ACC112 (cell line): ENCODE results near the gene NFASC.

Experiments
- H2AFZ ChIP-seq: fragments of 200-600 bp; sonication (generic); one replicate; pipeline ENCODE4 v1.6.0; 2017; ENCODE audit warnings: antibody characterized with exemption, low read length; ENCODE audit not compliant: unreplicated experiment
- H3K27ac ChIP-seq: fragments of 200-600 bp; sonication (generic); 2 replicates; pipeline ENCODE4 v1.5.1; 2014; ENCODE audit warnings: low read depth, mild to moderate bottlenecking, antibody characterized with exemption, low read length, moderate library complexity
- H3K27me3 ChIP-seq: fragments of 200-600 bp; sonication (generic); 2 replicates; pipeline ENCODE4 v1.6.1; 2014; ENCODE audit warnings: mild to moderate bottlenecking, antibody characterized with exemption, low read length, moderate library complexity, mixed read lengths; ENCODE audit not compliant: insufficient read depth
- H3K36me3 ChIP-seq: fragments of 200-600 bp; sonication (generic); 2 replicates; pipeline ENCODE4 v1.6.1; 2016; ENCODE audit warnings: mild to moderate bottlenecking, antibody characterized with exemption, low read length, moderate library complexity, mixed read lengths; ENCODE audit not compliant: insufficient read depth
- H3K4me1 ChIP-seq: fragments of 200-600 bp; sonication (generic); one replicate; pipeline ENCODE4 v1.6.1; 2016; ENCODE audit warnings: low read length, mixed read lengths; ENCODE audit not compliant: insufficient read depth, unreplicated experiment, control insufficient read depth
- H3K4me3 ChIP-seq: fragments of 200-600 bp; sonication (generic); 2 replicates; pipeline ENCODE4 v1.5.1; 2014; ENCODE audit warnings: mild to moderate bottlenecking, low read depth, low read length
- H3K79me2 ChIP-seq: fragments of 200-600 bp; sonication (generic); one replicate; pipeline ENCODE4 v1.6.0; 2016; ENCODE audit warnings: low read length; ENCODE audit not compliant: control insufficient read depth, unreplicated experiment, insufficient read depth

Gene NFASC

DNA sequence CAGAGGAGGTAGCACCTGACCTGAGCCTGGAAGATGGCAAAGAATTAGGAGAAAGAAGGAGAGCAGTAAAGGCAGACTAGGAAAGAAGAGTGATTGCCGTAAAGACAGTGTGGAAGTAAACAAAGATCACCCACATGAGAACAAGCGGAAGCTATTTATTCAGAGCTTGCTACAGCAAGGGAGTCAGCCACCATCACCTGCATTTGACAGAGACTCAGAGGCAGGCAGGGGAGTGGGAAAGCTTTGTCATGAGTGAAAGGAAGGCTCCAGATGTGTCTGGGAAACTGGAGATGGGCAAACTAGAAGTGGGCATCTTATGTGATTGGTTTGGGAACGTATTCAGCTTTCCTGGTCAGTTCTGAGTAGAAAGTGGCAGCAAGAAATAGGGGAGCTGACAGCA lies 64.5 kb downstream of the NFASC start:
- Histone ChIP-seq H3K4me1 (no peaks in the 10 kb centered on the region), H3K36me3 (no peaks in the 10 kb centered on the region), H3K4me3 (no peak overlapping the region), H3K27ac (no peak overlapping the region), H2AFZ (no peak overlapping the region), H3K27me3 (no peaks in the 10 kb centered on the region), H3K79me2 (no peaks in the 10 kb centered on the region)

DNA sequence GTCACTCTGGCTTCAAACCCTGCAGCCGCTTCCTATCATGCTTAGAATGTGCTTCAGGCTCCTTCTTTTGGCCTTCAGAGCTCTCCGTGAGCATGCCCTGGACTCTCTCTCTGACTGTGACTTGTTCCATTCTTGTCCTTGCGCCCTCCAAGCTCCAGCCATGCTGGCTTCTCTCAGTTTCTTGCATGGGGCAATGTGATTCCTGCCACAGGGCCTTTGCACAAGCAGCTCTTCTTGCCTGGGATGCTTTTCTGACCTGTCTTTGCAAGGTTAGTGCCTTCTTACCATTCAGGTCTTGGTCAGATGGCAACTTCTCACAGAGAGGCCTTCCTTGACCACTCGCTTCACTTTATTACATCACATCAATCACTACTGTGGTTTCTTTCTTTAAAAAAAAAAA lies 66.1 kb downstream of the NFASC start:
- Histone ChIP-seq H2AFZ (no peak overlapping the region), H3K27me3 (no peaks in the 10 kb centered on the region), H3K27ac (no peak overlapping the region), H3K4me3 (no peak overlapping the region), H3K4me1 (no peaks in the 10 kb centered on the region), H3K36me3 (no peaks in the 10 kb centered on the region), H3K79me2 (no peaks in the 10 kb centered on the region)

DNA sequence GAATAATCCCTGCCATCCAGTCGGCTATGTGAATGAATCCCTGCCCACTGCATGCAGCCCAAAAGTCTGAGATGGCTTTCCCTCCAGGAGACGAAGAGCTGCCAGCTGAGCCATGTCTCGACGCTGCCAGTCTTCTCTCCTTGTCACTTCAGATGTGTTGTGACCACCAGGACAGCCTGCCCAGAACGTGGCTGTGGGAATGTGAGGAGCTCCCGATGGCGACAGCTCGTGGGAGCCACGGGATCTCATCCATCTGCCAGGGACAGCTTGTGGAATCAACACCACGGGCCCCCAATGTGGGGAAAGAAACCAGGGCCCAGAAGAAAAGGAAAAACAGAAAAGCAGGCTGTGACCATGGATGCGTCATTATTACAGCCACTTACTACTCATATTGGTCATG lies 67.2 kb downstream of the NFASC start:
- Histone ChIP-seq H3K4me1 (no peaks in the 10 kb centered on the region), H3K27ac (no peak overlapping the region), H3K79me2 (no peaks in the 10 kb centered on the region), H3K36me3 (no peaks in the 10 kb centered on the region), H3K27me3 (no peaks in the 10 kb centered on the region), H2AFZ (no peak overlapping the region), H3K4me3 (no peak overlapping the region)

DNA sequence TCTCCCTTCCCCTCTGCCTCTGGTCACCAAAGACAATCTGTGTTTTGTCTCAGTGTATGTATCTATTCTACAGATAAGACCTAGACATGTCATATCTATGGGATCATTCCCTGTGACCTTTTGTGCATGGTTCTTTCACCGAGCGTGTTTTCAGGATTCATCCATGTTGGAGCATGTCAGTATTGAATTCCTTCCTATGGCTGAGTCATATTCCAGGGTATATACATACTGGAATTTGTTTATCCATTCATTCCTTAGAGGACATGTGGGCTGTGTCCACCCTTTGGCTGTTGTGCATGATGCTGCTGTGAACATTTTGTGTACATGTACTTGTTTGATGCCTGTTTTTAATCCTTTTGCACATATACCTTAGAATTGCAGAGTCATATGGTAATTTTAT lies 69.9 kb downstream of the NFASC start:
- Histone ChIP-seq H3K27me3 (no peaks in the 10 kb centered on the region), H3K4me3 (no peak overlapping the region), H3K4me1 (no peaks in the 10 kb centered on the region), H3K27ac (no peak overlapping the region), H2AFZ (no peak overlapping the region), H3K79me2 (no peaks in the 10 kb centered on the region), H3K36me3 (no peaks in the 10 kb centered on the region)

DNA sequence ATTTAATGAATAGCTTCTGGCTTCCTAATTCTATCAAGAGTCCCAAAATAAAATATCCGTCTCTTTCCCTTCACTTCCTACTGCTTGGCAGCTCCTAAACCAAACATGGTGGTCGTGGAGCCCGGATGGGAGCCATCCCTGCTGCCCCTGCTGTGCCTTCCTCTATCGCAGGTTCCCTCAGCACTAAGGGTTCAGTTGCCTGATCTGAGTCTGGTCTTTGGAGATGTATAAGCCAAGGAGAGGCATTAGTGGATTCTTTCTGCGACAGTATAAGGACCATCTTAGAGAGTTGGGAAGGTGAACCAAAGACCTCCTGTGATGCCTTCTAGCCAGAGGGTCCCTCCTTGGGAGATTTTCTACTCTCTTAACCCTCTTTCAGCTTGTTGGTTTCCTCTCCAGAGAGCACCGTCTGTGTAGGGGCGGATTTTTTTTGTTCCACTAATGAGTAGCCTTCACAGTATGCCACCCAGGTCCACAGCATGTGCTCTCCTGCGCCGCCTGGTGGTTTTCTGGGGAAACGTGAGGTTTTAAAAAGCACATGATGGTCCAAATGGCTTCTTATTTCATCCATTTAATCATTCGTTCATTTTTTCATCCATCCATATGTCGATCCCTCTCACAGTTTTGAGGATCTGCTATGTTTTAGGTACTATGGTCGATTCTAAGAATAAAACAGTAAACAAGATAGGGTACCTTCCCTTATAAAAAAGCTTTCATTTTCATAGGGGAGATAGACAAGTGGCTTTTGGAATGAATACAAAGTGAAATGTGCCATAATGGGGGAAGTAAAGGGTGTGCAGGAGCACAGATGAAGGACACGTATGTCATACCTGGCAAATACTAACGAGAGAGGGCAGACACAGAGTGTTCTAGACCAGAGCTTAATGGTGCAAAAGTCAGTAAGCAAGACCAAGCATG lies 71.0 kb downstream of the NFASC start:
- H2AFZ ChIP-seq, result no peak overlapping the region
- no peaks in the 10 kb centered on the region for H3K27me3 ChIP-seq
- H3K4me3 ChIP-seq, result no peak overlapping the region

DNA sequence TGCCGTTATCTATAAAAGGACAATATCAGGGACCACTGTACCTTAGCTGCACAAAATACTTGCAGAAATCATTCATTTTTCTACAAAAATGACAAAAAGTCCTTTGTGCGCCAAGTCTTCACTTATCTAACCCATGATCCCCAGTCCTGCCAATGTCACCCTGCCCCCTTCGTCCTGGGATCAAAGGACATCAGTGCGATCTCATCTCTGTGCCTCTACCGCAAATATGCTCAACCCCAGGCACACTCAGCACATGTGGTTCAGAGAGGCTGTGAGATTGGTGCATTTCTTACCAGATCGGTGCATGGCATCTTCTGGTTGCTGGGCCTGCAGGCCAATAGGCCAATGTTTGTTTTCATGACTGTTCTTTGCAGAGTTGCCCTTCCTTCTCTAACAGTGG lies 72.8 kb downstream of the NFASC start:
- H3K4me3 ChIP-seq, result no peak overlapping the region
- H2AFZ ChIP-seq, result no peak overlapping the region
- H3K4me1 ChIP-seq, result no peaks in the 10 kb centered on the region
- H3K27ac ChIP-seq, result no peak overlapping the region
- H3K79me2 ChIP-seq, result no peaks in the 10 kb centered on the region
- no peaks in the 10 kb centered on the region for H3K36me3 ChIP-seq
- no peaks in the 10 kb centered on the region for H3K27me3 ChIP-seq

More for the DNA sequence above, 71.0 kb downstream of the NFASC start:
- no peaks in the 10 kb centered on the region for H3K36me3 ChIP-seq
- H3K79me2 ChIP-seq, result no peaks in the 10 kb centered on the region
- no peaks in the 10 kb centered on the region for H3K4me1 ChIP-seq
- no peak overlapping the region for H3K27ac ChIP-seq

DNA sequence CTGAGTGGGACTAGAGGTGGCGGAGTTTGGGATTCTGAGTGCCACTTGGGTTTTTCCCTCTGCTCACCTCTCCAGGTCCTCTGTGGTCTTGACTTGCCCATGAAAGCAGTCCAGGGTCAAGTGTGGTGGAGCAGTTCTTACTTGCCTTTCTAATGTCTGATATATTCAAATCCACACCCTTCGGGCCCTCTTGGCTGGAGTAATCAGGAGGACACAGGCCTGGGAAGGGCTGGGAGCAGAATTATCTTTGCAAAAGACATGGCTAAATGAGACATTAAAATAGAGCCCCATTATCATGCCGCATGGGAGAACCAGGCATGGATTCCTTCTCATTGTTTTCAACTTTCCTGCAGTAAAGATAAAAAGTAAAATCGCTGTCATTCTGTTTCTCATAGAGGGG lies 74.0 kb downstream of the NFASC start:
- Histone ChIP-seq H3K36me3 (no peaks in the 10 kb centered on the region), H3K27ac (no peak overlapping the region), H2AFZ (no peak overlapping the region), H3K79me2 (no peaks in the 10 kb centered on the region), H3K4me3 (no peak overlapping the region), H3K27me3 (no peaks in the 10 kb centered on the region), H3K4me1 (no peaks in the 10 kb centered on the region)

DNA sequence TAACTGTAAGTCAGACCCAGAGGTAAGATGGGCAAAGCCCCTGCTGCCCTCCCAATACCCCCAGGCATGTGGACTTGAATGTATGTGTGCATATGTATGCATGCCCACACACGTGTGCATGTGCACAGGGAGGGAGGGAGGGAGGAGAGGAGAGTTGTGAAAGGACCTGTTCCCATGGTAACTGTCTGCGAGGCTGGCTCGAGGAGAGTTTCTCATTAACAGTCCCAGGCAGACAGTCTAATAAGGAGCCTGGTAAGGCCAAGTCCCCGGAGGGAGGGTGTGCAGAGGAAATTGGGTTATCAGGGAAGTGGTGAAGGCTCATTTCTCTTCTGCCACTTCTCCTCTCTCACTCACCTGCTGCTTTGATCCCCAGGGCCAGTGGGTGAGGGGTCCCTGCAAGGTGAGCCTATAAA lies 74.9 kb downstream of the NFASC start:
- Histone ChIP-seq H3K4me1 (no peaks in the 10 kb centered on the region), H3K36me3 (no peaks in the 10 kb centered on the region), H3K27me3 (no peaks in the 10 kb centered on the region), H3K27ac (no peak overlapping the region), H3K79me2 (no peaks in the 10 kb centered on the region), H2AFZ (no peak overlapping the region), H3K4me3 (no peak overlapping the region)

DNA sequence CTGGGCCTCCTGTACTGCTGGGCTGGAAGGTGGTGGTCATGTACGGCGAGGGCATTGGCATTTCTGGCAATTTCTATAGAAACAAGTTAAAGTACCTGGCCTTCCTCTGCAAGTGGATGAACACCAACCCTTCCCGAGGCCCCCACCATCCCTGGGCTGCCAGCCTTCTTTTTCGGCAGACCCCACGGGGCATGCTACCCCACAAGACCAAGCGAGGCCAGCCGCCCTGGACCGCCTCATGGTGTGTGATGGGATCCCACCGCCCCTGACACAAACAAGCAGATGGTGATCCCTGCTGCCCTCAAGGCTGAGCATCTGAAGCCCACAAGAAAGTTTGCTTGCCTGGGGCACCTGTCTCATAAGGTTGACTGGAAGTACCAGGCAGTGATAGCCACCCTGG lies 76.0 kb downstream of the NFASC start:
- no peaks in the 10 kb centered on the region for H3K4me1 ChIP-seq
- no peak overlapping the region for H3K27ac ChIP-seq
- no peaks in the 10 kb centered on the region for H3K36me3 ChIP-seq
- H3K27me3 ChIP-seq, result no peaks in the 10 kb centered on the region
- H3K4me3 ChIP-seq, result no peak overlapping the region
- no peaks in the 10 kb centered on the region for H3K79me2 ChIP-seq
- H2AFZ ChIP-seq, result no peak overlapping the region

DNA sequence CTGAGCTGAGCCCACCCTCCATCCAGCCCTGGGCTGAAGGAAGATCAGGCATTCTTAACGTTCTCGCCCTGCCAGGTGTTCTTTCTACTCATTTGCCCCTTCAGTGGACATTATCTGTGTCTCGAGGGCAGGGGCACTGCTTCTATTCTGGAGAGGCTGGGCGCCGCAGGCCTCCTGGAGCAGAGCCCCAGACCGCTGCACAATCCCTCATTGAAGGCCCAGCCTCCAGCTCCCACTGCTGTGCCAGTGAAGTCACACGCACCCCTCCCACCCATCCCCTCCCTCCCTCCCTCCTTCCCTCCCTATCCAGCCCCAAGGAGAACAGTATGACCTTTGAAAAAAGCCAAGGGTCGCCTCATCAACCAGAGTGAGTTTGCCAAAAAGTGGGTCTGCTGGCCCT lies 76.7 kb downstream of the NFASC start:
- H3K79me2 ChIP-seq, result no peaks in the 10 kb centered on the region
- H3K4me3 ChIP-seq, result no peak overlapping the region
- no peaks in the 10 kb centered on the region for H3K4me1 ChIP-seq
- no peaks in the 10 kb centered on the region for H3K27me3 ChIP-seq
- H3K27ac ChIP-seq, result no peak overlapping the region
- no peak overlapping the region for H2AFZ ChIP-seq
- no peaks in the 10 kb centered on the region for H3K36me3 ChIP-seq

DNA sequence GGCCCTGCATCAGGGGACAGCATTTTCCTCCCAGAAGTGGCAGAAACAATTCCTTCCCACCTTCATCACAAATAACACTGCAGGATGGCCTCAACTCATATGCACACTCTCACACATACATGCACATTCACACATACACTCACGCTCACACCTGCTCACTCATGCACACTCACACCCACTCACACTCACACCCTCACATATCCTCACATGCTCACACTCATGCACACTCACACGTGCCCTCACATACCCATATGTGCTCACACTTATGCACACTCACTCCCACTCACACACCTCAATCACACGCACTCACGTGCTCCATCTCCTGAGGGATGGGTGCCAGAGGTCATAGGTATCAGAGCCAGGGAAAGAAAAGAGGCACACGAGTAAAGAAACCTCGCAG lies 77.1 kb downstream of the NFASC start:
- no peaks in the 10 kb centered on the region for H3K79me2 ChIP-seq
- H3K27ac ChIP-seq, result no peak overlapping the region
- H3K4me3 ChIP-seq, result no peak overlapping the region
- H3K36me3 ChIP-seq, result no peaks in the 10 kb centered on the region
- H3K4me1 ChIP-seq, result no peaks in the 10 kb centered on the region
- H3K27me3 ChIP-seq, result no peaks in the 10 kb centered on the region
- H2AFZ ChIP-seq, result no peak overlapping the region
